H1 (cell line): ENCODE measurements around the gene ADM2.

Experiments used
- CTCF ChIP-seq, 3 experiments: IDR thresholded peaks; 1 replicate in 2 of 3; 2 replicates in 1 of 3; pipeline versions ENCODE4 v1.5.1 to v1.6.1; 2011; ENCODE audit warnings: low read length in 3 of 3, mild to moderate bottlenecking in 3 of 3, inconsistent platforms in 2 of 3, low read depth in 1 of 3, moderate library complexity in 1 of 3; ENCODE audit not compliant: insufficient read depth in 1 of 3; ENCODE audit errors: control extremely low read depth in 1 of 3
- EZH2 ChIP-seq: fragments of 200-600 bp; sonication (generic); IDR thresholded peaks from 2 replicates; pipeline ENCODE4 v1.7.1; 2012; ENCODE audit warnings: low read depth, mild to moderate bottlenecking, moderate library complexity, low read length, inconsistent platforms; ENCODE audit not compliant: severe bottlenecking
- TEAD4 ChIP-seq: IDR thresholded peaks from 2 replicates; pipeline ENCODE4 v1.6.1; 2012; ENCODE audit warnings: low read depth, low read length, inconsistent platforms, mixed read lengths

DNA sequence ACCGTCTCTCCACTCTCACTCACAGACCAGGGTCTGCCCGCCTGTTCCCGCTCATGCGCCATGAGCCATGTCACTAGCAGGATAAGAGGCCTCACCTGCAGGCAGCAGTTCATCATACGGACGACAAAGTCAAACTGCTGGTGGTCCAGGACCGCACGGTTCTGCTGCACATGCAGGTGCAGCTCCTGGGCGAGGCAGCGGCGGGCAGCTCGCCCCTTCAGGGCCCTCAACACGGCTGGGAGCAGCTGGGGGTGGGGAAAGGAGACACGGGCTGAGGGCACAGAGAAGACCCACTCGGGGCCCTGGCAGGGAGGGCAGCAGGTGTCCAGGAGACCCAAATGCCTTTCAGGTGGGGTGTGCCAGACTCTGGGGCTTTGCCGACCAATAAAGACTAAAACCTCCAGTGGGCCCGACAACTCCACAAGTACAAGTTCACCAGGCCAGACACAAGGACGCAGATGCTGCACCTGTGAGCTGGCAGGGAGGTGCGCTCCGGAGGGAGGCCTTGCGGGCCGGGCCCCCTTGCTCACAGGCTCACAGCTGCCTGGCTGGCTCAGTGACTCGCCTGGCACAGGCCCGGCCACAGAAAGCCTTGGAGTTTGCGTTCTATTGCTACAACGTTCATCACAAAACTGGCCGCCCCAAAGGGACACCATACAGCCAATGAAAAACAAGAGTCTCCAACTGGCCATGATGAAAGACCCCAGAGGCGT, 18.0 kb upstream of the ADM2 start:
- TF ChIP-seq TEAD4 (no peak), CTCF (IDR thresholded peaks at IDR 0.05; ENCODE audit: control extremely low read depth in 1 of 3, insufficient read depth in 1 of 3, low read depth in 1 of 3, low read length in 3 of 3) (no peak), EZH2 (no peak)
